Measurements from ENCODE around the gene R3HDML. TPM values are rescaled to one million over a fixed set of nuclear protein-coding genes. Genes with fewer than 3 reads are reported as not detected.

The R3HDML gene
- total and polyA plus RNA-seq, 9 of the 15 experiments (the other 6 are each of a cell fraction or from before 2014, with no cell fraction given), result not detected

DNA sequence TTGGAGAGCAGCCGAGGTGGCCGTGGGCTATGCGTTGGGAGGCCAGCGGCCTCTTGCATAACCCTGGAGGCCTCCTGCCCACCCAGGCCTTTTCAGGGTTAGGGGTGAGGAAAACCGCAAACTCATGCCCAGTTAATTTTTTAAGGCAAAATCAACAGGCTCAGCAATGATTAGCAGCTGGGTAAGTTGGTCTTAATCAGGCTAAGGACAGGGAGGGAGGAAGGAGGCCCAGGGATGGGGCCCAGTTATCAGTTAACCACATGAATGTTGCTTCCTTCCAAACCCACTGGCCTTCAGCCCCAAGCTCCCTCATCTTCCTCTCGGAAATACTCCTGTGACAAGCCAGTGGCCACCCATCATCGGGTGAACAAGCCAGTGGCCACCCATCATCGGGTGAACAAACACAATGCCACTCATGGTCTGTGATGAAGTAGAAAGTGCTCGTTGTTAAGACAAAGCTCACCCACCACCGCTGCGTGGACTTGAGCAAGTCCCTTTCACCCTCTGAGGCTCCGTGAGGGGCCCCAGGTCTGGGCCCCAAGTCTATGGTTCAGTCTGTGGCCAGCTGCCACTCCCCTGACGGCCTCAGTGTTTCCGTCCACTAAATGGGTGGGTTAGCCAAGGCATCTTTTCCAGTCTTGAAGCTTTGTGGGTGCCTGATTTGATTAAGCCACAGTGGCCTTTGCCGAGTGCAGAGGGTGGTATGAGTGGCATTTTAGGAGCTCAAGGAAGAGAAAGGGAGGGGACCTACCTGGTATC lies 58.0 kb downstream of the R3HDML start (continued):
- TF ChIP-seq, protein P1, sequence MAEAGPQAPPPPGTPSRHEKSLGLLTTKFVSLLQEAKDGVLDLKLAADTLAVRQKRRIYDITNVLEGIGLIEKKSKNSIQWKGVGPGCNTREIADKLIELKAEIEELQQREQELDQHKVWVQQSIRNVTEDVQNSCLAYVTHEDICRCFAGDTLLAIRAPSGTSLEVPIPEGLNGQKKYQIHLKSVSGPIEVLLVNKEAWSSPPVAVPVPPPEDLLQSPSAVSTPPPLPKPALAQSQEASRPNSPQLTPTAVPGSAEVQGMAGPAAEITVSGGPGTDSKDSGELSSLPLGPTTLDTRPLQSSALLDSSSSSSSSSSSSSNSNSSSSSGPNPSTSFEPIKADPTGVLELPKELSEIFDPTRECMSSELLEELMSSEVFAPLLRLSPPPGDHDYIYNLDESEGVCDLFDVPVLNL (CRISPR knock-in tag; IDR thresholded peaks at IDR 0.05; ENCODE audit: low read depth), result no peak
- TF ChIP-seq HLTF (IDR thresholded peaks at IDR 0.05) (no peak), GATA2 (CRISPR knock-in tag; IDR thresholded peaks at IDR 0.05) (peak; percentile 56; the same call in 1 of the 2 replicates), KDM1A (IDR thresholded peaks at IDR 0.05) (peak; percentile 54 to 72; a peak in 2 of 4 replicates), ADNP (tag; IDR thresholded peaks at IDR 0.05) (0 out of 2 replicates have a peak, but pooled peaks have one; percentile 41), ETV1 (tag; conservative IDR thresholded peaks at IDR 0.05; ENCODE audit: low read depth) (peak; percentile 63), CBX8 (IDR thresholded peaks at IDR 0.05; ENCODE audit: borderline replicate concordance, extremely low read depth, low read depth, low read length, poor library complexity, severe bottlenecking) (no peak), HOXB6 (CRISPR knock-in tag; IDR thresholded peaks at IDR 0.05; ENCODE audit: borderline replicate concordance) (no peak), SMAD4 (CRISPR knock-in tag; conservative IDR thresholded peaks at IDR 0.05) (0 out of 2 replicates have a peak, but pooled peaks have one; percentile 35)
- TF ChIP-seq, protein P2, sequence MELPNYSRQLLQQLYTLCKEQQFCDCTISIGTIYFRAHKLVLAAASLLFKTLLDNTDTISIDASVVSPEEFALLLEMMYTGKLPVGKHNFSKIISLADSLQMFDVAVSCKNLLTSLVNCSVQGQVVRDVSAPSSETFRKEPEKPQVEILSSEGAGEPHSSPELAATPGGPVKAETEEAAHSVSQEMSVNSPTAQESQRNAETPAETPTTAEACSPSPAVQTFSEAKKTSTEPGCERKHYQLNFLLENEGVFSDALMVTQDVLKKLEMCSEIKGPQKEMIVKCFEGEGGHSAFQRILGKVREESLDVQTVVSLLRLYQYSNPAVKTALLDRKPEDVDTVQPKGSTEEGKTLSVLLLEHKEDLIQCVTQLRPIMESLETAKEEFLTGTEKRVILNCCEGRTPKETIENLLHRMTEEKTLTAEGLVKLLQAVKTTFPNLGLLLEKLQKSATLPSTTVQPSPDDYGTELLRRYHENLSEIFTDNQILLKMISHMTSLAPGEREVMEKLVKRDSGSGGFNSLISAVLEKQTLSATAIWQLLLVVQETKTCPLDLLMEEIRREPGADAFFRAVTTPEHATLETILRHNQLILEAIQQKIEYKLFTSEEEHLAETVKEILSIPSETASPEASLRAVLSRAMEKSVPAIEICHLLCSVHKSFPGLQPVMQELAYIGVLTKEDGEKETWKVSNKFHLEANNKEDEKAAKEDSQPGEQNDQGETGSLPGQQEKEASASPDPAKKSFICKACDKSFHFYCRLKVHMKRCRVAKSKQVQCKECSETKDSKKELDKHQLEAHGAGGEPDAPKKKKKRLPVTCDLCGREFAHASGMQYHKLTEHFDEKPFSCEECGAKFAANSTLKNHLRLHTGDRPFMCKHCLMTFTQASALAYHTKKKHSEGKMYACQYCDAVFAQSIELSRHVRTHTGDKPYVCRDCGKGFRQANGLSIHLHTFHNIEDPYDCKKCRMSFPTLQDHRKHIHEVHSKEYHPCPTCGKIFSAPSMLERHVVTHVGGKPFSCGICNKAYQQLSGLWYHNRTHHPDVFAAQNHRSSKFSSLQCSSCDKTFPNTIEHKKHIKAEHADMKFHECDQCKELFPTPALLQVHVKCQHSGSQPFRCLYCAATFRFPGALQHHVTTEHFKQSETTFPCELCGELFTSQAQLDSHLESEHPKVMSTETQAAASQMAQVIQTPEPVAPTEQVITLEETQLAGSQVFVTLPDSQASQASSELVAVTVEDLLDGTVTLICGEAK (IDR thresholded peaks at IDR 0.05), result no peak
- TF ChIP-seq, protein P2 (CRISPR knock-in tag; IDR thresholded peaks at IDR 0.05), result no peak
- TF ChIP-seq, protein P3, sequence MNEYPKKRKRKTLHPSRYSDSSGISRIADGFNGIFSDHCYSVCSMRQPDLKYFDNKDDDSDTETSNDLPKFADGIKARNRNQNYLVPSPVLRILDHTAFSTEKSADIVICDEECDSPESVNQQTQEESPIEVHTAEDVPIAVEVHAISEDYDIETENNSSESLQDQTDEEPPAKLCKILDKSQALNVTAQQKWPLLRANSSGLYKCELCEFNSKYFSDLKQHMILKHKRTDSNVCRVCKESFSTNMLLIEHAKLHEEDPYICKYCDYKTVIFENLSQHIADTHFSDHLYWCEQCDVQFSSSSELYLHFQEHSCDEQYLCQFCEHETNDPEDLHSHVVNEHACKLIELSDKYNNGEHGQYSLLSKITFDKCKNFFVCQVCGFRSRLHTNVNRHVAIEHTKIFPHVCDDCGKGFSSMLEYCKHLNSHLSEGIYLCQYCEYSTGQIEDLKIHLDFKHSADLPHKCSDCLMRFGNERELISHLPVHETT (CRISPR knock-in tag; conservative IDR thresholded peaks at IDR 0.05 in 1 of 2, IDR thresholded peaks at IDR 0.05 in 1 of 2), result no peak
- TF ChIP-seq, protein P4, sequence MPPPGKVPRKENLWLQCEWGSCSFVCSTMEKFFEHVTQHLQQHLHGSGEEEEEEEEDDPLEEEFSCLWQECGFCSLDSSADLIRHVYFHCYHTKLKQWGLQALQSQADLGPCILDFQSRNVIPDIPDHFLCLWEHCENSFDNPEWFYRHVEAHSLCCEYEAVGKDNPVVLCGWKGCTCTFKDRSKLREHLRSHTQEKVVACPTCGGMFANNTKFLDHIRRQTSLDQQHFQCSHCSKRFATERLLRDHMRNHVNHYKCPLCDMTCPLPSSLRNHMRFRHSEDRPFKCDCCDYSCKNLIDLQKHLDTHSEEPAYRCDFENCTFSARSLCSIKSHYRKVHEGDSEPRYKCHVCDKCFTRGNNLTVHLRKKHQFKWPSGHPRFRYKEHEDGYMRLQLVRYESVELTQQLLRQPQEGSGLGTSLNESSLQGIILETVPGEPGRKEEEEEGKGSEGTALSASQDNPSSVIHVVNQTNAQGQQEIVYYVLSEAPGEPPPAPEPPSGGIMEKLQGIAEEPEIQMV (tag; conservative IDR thresholded peaks at IDR 0.05; ENCODE audit: low read depth), result no peak

Data from K562 (cell line).